Kidney epithelial cell (primary cell): ENCODE results near the gene SLC35E1. TPM values are rescaled to one million over a fixed set of nuclear protein-coding genes. Genes with fewer than 3 reads are reported as not detected.

Experiments
- DNase-seq: peaks from one replicate; pipeline ENCODE4 v3.0.0-alpha.2; 2010; ENCODE audit warnings: low read depth
- H3K27me3 ChIP-seq: 2 replicates; pipeline ENCODE4 v1.6.0; 2011; ENCODE audit warnings: low read length; ENCODE audit not compliant: control insufficient read depth, insufficient read depth
- H3K36me3 ChIP-seq: 2 replicates; pipeline ENCODE4 v1.5.1; 2011; ENCODE audit warnings: low read length; ENCODE audit not compliant: control insufficient read depth, insufficient read depth
- H3K4me3 ChIP-seq: 2 replicates; pipeline ENCODE4 v1.5.1; 2011; ENCODE audit warnings: low read depth, mild to moderate bottlenecking, control low read depth, low read length
- total RNA-seq: library from RNA; depleted of rRNA; stranded (reverse); fragments of >200 nt; gene quantifications from 2 replicates; pipeline ENCODE4 v1.2.3, GENCODE V29; 2015
- TF ChIP-seq, protein P1 (sequence below): IDR thresholded peaks from 2 replicates; pipeline ENCODE4 v1.5.1; 2011; ENCODE audit warnings: mild to moderate bottlenecking, moderate library complexity, low read length, control low read depth, inconsistent platforms; ENCODE audit not compliant: insufficient read depth, poor library complexity, severe bottlenecking

SLC35E1 gene
- total RNA-seq, 1 donor from 2014 or later: 60.9 TPM

DNA sequence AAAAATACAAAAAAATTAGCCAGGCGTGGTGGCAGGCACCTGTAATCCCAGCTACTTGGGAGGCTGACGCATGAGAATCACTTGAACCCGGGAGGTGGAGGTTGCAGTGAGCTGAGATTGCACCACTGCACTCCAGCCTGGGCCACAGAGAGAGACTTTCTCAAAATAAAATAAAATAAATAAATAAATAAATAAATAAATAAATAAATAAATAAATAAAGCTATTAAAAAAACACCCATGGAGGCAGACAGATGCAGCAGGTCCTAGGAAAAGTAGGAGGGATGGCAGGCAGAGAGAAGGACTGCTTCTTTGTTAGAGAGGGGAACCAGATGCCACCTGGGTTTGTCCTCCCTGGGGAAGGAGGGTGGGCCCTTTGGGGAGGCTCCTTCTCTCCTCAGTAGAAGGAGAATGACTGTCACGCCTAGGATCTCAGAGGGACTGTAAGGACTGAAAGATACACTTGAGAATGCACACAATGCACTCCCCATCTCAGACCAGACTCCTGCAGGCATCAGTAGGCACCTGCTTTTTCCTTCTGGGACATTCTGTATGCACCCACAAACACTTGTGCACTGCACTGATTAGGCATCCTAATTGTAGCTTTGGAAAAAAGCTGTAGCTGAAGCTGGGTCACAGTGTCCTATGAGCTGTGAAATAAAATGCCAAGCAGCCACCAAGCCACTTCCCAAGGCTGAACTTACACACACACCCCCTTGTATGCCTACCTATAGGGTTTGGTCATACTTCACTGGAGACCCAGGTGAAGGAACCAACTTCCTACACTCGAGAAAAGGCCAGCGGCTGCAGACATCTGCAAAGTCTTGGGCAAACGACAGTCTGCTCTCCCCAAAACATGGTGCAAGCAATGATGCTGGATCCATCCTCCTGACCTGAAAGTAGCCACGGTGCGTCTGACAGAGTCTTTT lies 18.9 kb upstream of the SLC35E1 start:
- no peak for DNase-seq
- H3K4me3 ChIP-seq: no peak overlapping the region
- H3K36me3 ChIP-seq: no peaks in the 10 kb centered on the region
- TF ChIP-seq, protein P1, sequence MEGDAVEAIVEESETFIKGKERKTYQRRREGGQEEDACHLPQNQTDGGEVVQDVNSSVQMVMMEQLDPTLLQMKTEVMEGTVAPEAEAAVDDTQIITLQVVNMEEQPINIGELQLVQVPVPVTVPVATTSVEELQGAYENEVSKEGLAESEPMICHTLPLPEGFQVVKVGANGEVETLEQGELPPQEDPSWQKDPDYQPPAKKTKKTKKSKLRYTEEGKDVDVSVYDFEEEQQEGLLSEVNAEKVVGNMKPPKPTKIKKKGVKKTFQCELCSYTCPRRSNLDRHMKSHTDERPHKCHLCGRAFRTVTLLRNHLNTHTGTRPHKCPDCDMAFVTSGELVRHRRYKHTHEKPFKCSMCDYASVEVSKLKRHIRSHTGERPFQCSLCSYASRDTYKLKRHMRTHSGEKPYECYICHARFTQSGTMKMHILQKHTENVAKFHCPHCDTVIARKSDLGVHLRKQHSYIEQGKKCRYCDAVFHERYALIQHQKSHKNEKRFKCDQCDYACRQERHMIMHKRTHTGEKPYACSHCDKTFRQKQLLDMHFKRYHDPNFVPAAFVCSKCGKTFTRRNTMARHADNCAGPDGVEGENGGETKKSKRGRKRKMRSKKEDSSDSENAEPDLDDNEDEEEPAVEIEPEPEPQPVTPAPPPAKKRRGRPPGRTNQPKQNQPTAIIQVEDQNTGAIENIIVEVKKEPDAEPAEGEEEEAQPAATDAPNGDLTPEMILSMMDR: no peak
- no peaks in the 10 kb centered on the region for H3K27me3 ChIP-seq

DNA sequence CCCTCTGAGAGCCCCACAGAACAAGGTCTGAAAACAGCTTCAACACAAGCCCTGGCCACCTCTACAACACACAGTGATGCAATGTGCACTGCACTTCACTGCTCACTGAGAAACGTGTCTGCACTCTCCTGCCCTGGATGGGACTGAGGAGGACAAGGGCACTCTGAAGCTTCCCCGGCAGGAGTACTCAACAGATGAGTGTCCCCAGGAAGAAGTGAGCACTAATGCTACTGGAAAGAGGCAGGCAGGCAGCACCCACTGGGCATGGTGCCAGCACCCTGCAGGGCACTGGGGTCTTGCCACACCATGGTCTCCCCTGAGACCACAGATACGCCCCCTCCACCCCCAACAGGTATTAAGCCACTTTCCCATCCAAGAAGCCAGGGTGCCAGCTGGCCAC lies 17.7 kb upstream of the SLC35E1 start:
- TF ChIP-seq, protein P1: no peak
- no peak for DNase-seq
- Histone ChIP-seq H3K36me3 (no peaks in the 10 kb centered on the region), H3K27me3 (no peaks in the 10 kb centered on the region), H3K4me3 (no peak overlapping the region)

- DNase-seq: no peak
- Histone ChIP-seq H3K27me3 (no peaks in the 10 kb centered on the region), H3K4me3 (no peak overlapping the region), H3K36me3 (no peaks in the 10 kb centered on the region)
- TF ChIP-seq, protein P1: no peak
Observed at GRCh38 chr19:16588824-16589577, 16.8 kb upstream of the SLC35E1 start.

DNA sequence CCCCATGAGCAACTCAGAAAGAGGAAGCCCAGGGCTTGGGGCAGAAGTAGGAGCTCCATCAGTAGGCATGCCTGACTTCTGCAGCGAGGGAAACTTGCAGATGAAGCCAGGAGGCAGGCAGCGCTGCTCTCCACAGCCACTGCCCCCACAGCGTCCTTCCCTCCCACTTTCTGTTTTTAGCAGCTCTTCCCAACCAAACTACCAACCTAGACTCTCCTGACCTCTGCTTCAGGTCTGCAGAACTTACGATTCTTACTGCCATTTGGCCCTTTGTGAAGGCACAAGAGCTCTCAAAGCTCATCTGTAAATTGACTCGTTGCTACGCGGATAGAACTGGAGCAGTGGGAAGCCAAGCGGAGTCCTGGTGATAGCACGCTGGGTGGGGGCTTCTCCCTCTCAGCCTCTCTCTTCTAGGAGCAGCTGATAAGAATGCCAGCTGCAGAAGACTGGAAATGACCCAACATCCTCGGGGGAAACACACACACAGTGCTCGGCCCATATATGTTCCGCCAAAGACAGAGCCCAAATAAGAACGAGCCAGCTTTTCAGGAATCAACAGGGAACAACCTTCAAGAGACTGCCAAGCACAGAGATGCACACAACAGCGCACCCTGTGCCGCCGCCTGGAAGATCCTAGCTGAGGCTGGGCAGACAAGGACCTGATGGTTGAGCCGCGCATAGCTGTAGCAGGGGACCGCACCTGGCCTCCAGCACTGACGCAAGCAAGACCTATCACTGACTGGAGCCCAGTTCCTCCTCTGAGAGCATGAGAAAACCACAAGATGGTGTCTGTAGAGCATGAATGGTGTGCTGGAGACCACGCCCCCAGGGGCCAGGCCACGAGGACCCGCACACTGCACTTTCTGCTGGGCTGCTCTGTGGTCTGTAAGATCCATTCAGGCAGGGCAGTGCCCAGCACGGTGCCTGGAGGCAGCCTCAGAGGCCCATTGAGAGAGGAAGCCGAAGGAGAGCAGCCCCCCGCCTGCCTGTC lies 15.9 kb upstream of the SLC35E1 start:
- Histone ChIP-seq H3K36me3 (no peaks in the 10 kb centered on the region), H3K4me3 (no peak overlapping the region), H3K27me3 (no peaks in the 10 kb centered on the region)
- DNase-seq: no peak
- TF ChIP-seq, protein P1: no peak

GRCh38 chr19:16586991-16587832 lies 15.0 kb upstream of the SLC35E1 start:
- Histone ChIP-seq H3K4me3 (no peak overlapping the region), H3K36me3 (no peaks in the 10 kb centered on the region), H3K27me3 (no peaks in the 10 kb centered on the region)
- TF ChIP-seq, protein P1: no peak
- no peak for DNase-seq
